GM12878 (cell line): ENCODE data around the gene CNOT2. TPM values are rescaled to one million over a fixed set of nuclear protein-coding genes. Genes with fewer than 3 reads are reported as not detected.

Source experiments
- ATAC-seq: fragments of 200-7000 bp; cut with Tn5 transposase; 3 replicates; pipeline ENCODE4 v1.9.1; 2020; ENCODE audit warnings: mild to moderate bottlenecking, moderate library complexity
- BruUV-seq: library from RNA; stranded (reverse); fragments of 400-500 nt; replicated peaks from 2 replicates; lab custom pipeline; 2021; lab: Mats Ljungman, UMichigan
- CTCF ChIA-PET: fragments of 300-600 bp; sonication (Branson Sonifier 250); formaldehyde crosslinking; extraction: SDS; loops from one replicate; lab custom pipeline; 2021; ENCODE audit warnings: inconsistent platforms; lab: Yijun Ruan, JAX
- POLR2A ChIA-PET: fragments of 350-600 bp; formaldehyde crosslinking; extraction: SDS; loops from one replicate; lab custom pipeline; 2021; ENCODE audit warnings: inconsistent platforms; lab: Charles Lee
- RAD21 ChIA-PET: fragments of 300-600 bp; sonication (Branson Sonifier 250); formaldehyde crosslinking; loops from one replicate; lab custom pipeline; 2023; ENCODE audit warnings: antibody characterized with exemption; ENCODE audit not compliant: unreplicated experiment; lab: Charles Lee
- SMC1A ChIA-PET: fragments of 300-600 bp; sonication (Branson Sonifier 250); formaldehyde crosslinking; loops from one replicate; lab custom pipeline; 2023; ENCODE audit not compliant: unreplicated experiment, uncharacterized antibody; lab: Charles Lee
- DNase-seq: peaks from one replicate; pipeline ENCODE4 v3.0.0-alpha.2; 2011; ENCODE audit warnings: low read depth, low spot score
- FAIRE-seq: peaks from 3 replicates; lab custom pipeline; 2011; peaks lifted over from hg19 to GRCh38; lab: Jason Lieb, UNC
- H2AFZ ChIP-seq: 2 replicates; pipeline ENCODE4 v1.6.0; 2011; ENCODE audit warnings: low read depth, low read length, control low read depth; ENCODE audit not compliant: control insufficient read depth
- H3K27ac ChIP-seq: 2 replicates; pipeline ENCODE4 v1.5.1; 2011; ENCODE audit warnings: control low read depth; ENCODE audit not compliant: control insufficient read depth, insufficient read depth
- H3K27me3 ChIP-seq, 2 experiments: replicated peaks in 1 of 2; 2 replicates each; pipeline versions ENCODE4 v1.6.0 to v1.6.1; 2011; ENCODE audit warnings: low read length in 1 of 2; ENCODE audit not compliant: control insufficient read depth in 2 of 2, insufficient read depth in 2 of 2
- H3K36me3 ChIP-seq, 2 experiments: 2 replicates each; pipeline ENCODE4 v1.5.1; 2011; ENCODE audit warnings: low read length in 1 of 2; ENCODE audit not compliant: control insufficient read depth in 2 of 2, insufficient read depth in 2 of 2
- H3K4me1 ChIP-seq: 2 replicates; pipeline ENCODE4 v1.6.1; 2011; ENCODE audit warnings: mild to moderate bottlenecking, low read length, moderate library complexity, mixed read lengths; ENCODE audit not compliant: control insufficient read depth, insufficient read depth
- H3K4me2 ChIP-seq: 2 replicates; pipeline ENCODE4 v1.6.0; 2011; ENCODE audit warnings: control low read depth; ENCODE audit not compliant: control insufficient read depth, insufficient read depth
- H3K4me3 ChIP-seq: fragments of 200-600 bp; sonication (generic); 2 replicates; pipeline ENCODE4 v1.5.1; 2016
- H3K79me2 ChIP-seq: 2 replicates; pipeline ENCODE4 v1.6.0; 2011; ENCODE audit warnings: low read length; ENCODE audit not compliant: control insufficient read depth, insufficient read depth
- H3K9ac ChIP-seq: 2 replicates; pipeline ENCODE4 v1.8.0; 2011; ENCODE audit warnings: low read length, control low read depth, mixed read lengths; ENCODE audit not compliant: control insufficient read depth, insufficient read depth
- H3K9me3 ChIP-seq: replicated peaks from 3 replicates; pipeline ENCODE4 v1.5.1; 2011; ENCODE audit warnings: mild to moderate bottlenecking, low read length; ENCODE audit not compliant: control insufficient read depth, insufficient read depth
- H4K20me1 ChIP-seq: 2 replicates; pipeline ENCODE4 v1.6.0; 2011; ENCODE audit not compliant: control insufficient read depth, insufficient read depth
- ATF7 ChIP-seq: fragments of 450-650 bp; IDR thresholded peaks from 2 replicates; pipeline ENCODE4 v1.6.1; 2016; ENCODE audit warnings: low read depth, mild to moderate bottlenecking
- BCL11A ChIP-seq: IDR thresholded peaks from 2 replicates; pipeline ENCODE4 v1.6.1; 2011; ENCODE audit warnings: low read depth, low read length
- CBFB ChIP-seq: IDR thresholded peaks from 2 replicates; pipeline ENCODE4 v1.6.1; 2016; ENCODE audit warnings: antibody characterized with exemption, low read depth
- CBX5 ChIP-seq: sonication (generic); IDR thresholded peaks from 2 replicates; pipeline ENCODE4 v1.6.1; 2016; ENCODE audit warnings: low read depth, moderate library complexity, mild to moderate bottlenecking, inconsistent platforms
- CHD2 ChIP-seq: IDR thresholded peaks from 2 replicates; pipeline ENCODE4 v1.6.1; 2011; ENCODE audit warnings: low read depth, low read length, improper control_type of control experiment, borderline replicate concordance
- DPF2 ChIP-seq: fragments of 450-650 bp; IDR thresholded peaks from 2 replicates; pipeline ENCODE4 v1.6.1; 2017; ENCODE audit warnings: mild to moderate bottlenecking
- EED ChIP-seq: sonication (generic); IDR thresholded peaks from 2 replicates; pipeline ENCODE4 v1.6.1; 2016; ENCODE audit warnings: antibody characterized with exemption, low read depth
- HDAC6 ChIP-seq: fragments of 200-600 bp; sonication (generic); IDR thresholded peaks from one replicate; pipeline ENCODE4 v1.8.0; 2017; ENCODE audit warnings: antibody characterized with exemption; ENCODE audit not compliant: unreplicated experiment
- NFIC ChIP-seq: IDR thresholded peaks from 2 replicates; pipeline ENCODE4 v1.6.1; 2012; ENCODE audit warnings: low read depth, mild to moderate bottlenecking, inconsistent platforms, low read length, moderate library complexity
- NFYA ChIP-seq: IDR thresholded peaks from 2 replicates; pipeline ENCODE4 v1.6.1; 2011; ENCODE audit warnings: low read depth, mild to moderate bottlenecking, low read length, improper control_type of control experiment, borderline replicate concordance
- PML ChIP-seq: IDR thresholded peaks from 2 replicates; pipeline ENCODE4 v1.6.1; 2012; ENCODE audit warnings: low read length, inconsistent platforms
- POLR2AphosphoS5 ChIP-seq: IDR thresholded peaks from 2 replicates; pipeline ENCODE4 v1.6.1; 2011; ENCODE audit warnings: mild to moderate bottlenecking, low read length, inconsistent platforms
- SMAD1 ChIP-seq: fragments of 450-650 bp; IDR thresholded peaks from 2 replicates; pipeline ENCODE4 v1.6.1; 2018; ENCODE audit warnings: mild to moderate bottlenecking, low read depth; ENCODE audit not compliant: partially characterized antibody
- TARDBP ChIP-seq: IDR thresholded peaks from 2 replicates; pipeline ENCODE4 v1.6.1; 2016; ENCODE audit warnings: borderline replicate concordance
- TCF12 ChIP-seq: IDR thresholded peaks from 2 replicates; pipeline ENCODE4 v1.6.1; 2011; ENCODE audit warnings: low read depth, mild to moderate bottlenecking, low read length
- TCF3 ChIP-seq: IDR thresholded peaks from 2 replicates; pipeline ENCODE4 v1.6.1; 2012; ENCODE audit warnings: low read depth, mild to moderate bottlenecking, low read length, borderline replicate concordance; ENCODE audit not compliant: insufficient read depth
- ZNF24 ChIP-seq: fragments of 450-650 bp; IDR thresholded peaks from 2 replicates; pipeline ENCODE4 v1.6.1; 2017; ENCODE audit warnings: antibody characterized with exemption, mild to moderate bottlenecking
- WGBS: methylation state at CpG from one replicate; pipeline ENCODE4 v1.1.6; 2016; ENCODE audit warnings: low lambda C conversion rate; ENCODE audit not compliant: insufficient replicate concordance, insufficient coverage; ENCODE audit errors: missing lambda C conversion rate; 5-methylcytosine and 5-hydroxymethylcytosine counted together
- in situ Hi-C: fragments of 300-500 bp; cut with MboI; formaldehyde crosslinking; loops from 9 replicates; pipeline ENCODE4 v1.14.3; 2018; ENCODE audit warnings: mixed read lengths
- intact Hi-C: fragments of 100-400 bp; cut with micrococcal nuclease; formaldehyde crosslinking; loops from one replicate; pipeline ENCODE4 v1.14.2; 2022; ENCODE audit not compliant: unreplicated experiment
- polyA plus RNA-seq, 11 experiments: library from polyadenylated mRNA; depleted of rRNA in 4 of 11; unstranded in 6 of 11; stranded (reverse) in 5 of 11; fragments of >200 nt; fragmentation: Nextera tagmentation in 4 of 11; fragmentation: Illumina TruSeq in 1 of 11; extraction: Ambion mirVana in 4 of 11; extraction: Trizol in 1 of 11; gene quantifications; 1 replicate in 1 of 11; 2 replicates in 10 of 11; pipeline versions ENCODE4 v1.2.1 to v1.2.3, GENCODE V29; 2011 to 2016; ENCODE audit warnings: inconsistent platforms in 2 of 11, missing spikeins in 2 of 11, low read depth in 1 of 11
- total RNA-seq, 4 experiments: library from RNA; depleted of rRNA in 3 of 4; stranded (reverse); fragments of >200 nt in 3 of 4; fragmentation: Illumina TruSeq in 1 of 4; extraction: Trizol in 1 of 4; gene quantifications; 2 replicates each; pipeline versions ENCODE4 v1.2.1 to v1.2.3, GENCODE V29; 2013 to 2021
- TF ChIP-seq, protein P1 (sequence below): fragments of 450-650 bp; IDR thresholded peaks from 2 replicates; pipeline ENCODE4 v1.6.1; 2016; ENCODE audit warnings: mild to moderate bottlenecking, moderate library complexity, borderline replicate concordance
- TF ChIP-seq, protein P2 (sequence below): fragments of 450-650 bp; IDR thresholded peaks from 2 replicates; pipeline ENCODE4 v1.6.1; 2017; ENCODE audit warnings: antibody characterized with exemption, mild to moderate bottlenecking, moderate library complexity

Gene CNOT2
- total and polyA plus RNA-seq, 10 of the 15 experiments (the other 5 are each of a cell fraction or from before 2014, with no cell fraction given), result 37.9 to 127 (median 82.4) TPM

DNA sequence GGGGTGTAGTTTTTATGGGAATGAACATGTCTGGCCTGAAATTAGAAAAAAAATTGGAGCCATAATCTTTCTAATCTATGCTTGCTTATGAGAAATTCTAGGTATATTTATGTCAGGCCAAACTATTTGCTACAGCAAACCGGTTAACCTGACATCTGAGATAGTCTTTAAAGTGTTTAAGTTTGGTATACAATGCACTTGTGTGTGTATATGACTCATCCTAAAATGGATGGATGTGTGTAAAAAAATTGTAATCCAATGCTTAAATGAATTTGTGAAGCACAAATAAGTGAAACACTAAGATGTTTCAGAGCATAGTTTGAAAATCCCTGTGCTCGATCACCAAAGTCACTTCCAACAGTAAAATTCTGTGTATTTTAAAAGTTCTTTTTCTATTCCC, 6.7 kb downstream of the CNOT2 start (continued):
- TF ChIP-seq, protein P1, sequence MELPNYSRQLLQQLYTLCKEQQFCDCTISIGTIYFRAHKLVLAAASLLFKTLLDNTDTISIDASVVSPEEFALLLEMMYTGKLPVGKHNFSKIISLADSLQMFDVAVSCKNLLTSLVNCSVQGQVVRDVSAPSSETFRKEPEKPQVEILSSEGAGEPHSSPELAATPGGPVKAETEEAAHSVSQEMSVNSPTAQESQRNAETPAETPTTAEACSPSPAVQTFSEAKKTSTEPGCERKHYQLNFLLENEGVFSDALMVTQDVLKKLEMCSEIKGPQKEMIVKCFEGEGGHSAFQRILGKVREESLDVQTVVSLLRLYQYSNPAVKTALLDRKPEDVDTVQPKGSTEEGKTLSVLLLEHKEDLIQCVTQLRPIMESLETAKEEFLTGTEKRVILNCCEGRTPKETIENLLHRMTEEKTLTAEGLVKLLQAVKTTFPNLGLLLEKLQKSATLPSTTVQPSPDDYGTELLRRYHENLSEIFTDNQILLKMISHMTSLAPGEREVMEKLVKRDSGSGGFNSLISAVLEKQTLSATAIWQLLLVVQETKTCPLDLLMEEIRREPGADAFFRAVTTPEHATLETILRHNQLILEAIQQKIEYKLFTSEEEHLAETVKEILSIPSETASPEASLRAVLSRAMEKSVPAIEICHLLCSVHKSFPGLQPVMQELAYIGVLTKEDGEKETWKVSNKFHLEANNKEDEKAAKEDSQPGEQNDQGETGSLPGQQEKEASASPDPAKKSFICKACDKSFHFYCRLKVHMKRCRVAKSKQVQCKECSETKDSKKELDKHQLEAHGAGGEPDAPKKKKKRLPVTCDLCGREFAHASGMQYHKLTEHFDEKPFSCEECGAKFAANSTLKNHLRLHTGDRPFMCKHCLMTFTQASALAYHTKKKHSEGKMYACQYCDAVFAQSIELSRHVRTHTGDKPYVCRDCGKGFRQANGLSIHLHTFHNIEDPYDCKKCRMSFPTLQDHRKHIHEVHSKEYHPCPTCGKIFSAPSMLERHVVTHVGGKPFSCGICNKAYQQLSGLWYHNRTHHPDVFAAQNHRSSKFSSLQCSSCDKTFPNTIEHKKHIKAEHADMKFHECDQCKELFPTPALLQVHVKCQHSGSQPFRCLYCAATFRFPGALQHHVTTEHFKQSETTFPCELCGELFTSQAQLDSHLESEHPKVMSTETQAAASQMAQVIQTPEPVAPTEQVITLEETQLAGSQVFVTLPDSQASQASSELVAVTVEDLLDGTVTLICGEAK, result no peak
- TF ChIP-seq TCF3 (no peak), BCL11A (no peak), SMAD1 (no peak), PML (no peak), POLR2AphosphoS5 (no peak), NFYA (no peak), NFIC (no peak), TARDBP (no peak)

DNA sequence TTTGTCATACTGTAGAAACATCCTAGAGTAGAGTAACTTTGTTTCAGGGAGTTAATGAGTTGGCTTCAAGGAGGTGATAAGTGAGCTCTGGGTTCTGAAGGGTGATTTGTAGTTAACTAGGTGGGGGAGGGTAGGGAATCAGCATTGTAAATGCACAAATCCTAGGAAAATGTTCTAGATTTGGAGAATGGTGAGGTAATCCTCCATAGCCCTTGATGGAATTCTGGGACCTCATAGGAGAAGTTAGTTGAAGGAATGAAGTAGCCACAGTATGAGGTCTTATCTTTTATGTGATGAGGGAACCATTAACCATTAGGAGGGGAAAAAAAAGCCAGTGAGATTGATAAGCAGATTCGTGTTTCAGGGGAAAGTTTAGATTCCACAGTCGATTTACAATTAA, 8.0 kb downstream of the CNOT2 start:
- ATAC-seq, result no peak
- Histone ChIP-seq H3K4me1 (no peaks in the 10 kb centered on the region), H4K20me1 (no peaks in the 10 kb centered on the region), H3K9ac (no peak overlapping the region), H3K4me2 (no peak overlapping the region), H3K27me3 (no peaks in the 10 kb centered on the region), H3K4me3 (no peak overlapping the region), H3K36me3 (no peaks in the 10 kb centered on the region; a peak in 1 of 4 replicates), H3K79me2 (peaks cover 94% of the 10 kb centered on the region), H3K9me3 (no peaks in the 10 kb centered on the region), H2AFZ (no peak overlapping the region), H3K27ac (no peak overlapping the region)
- 66% methylated on average over 2 of the region's 2 CpGs for WGBS
- intact Hi-C loops (no loop called here), in situ Hi-C loops (no loop called here)
- no TSS peak for BruUV-seq
- ChIA-PET SMC1A (interaction anchor here (0.8 kb wide), 1 partner anchor 22 kb away, joined by 4 read pairs; no protein-coding TSS in a partner anchor), POLR2A (no interaction called here), RAD21 (no interaction called here), CTCF (no interaction called here)
- DNase-seq, result no peak
- FAIRE-seq, result no peak
- TF ChIP-seq TCF12 (no peak), HDAC6 (no peak), PML (no peak), ZNF24 (no peak), CHD2 (no peak), CBFB (no peak), DPF2 (no peak), CBX5 (no peak), ATF7 (no peak), EED (no peak)
- TF ChIP-seq, protein P2, sequence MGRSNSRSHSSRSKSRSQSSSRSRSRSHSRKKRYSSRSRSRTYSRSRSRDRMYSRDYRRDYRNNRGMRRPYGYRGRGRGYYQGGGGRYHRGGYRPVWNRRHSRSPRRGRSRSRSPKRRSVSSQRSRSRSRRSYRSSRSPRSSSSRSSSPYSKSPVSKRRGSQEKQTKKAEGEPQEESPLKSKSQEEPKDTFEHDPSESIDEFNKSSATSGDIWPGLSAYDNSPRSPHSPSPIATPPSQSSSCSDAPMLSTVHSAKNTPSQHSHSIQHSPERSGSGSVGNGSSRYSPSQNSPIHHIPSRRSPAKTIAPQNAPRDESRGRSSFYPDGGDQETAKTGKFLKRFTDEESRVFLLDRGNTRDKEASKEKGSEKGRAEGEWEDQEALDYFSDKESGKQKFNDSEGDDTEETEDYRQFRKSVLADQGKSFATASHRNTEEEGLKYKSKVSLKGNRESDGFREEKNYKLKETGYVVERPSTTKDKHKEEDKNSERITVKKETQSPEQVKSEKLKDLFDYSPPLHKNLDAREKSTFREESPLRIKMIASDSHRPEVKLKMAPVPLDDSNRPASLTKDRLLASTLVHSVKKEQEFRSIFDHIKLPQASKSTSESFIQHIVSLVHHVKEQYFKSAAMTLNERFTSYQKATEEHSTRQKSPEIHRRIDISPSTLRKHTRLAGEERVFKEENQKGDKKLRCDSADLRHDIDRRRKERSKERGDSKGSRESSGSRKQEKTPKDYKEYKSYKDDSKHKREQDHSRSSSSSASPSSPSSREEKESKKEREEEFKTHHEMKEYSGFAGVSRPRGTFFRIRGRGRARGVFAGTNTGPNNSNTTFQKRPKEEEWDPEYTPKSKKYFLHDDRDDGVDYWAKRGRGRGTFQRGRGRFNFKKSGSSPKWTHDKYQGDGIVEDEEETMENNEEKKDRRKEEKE, result no peak
